HG03439 (cell line): ENCODE results near the gene KRABD2.
"Not testable (repeated sequence)": the region's sequence is repeated elsewhere in the genome, so short reads cannot be mapped to it uniquely, and the experiment has no call there.

Experiments
- ATAC-seq: cut with Tn5 transposase; IDR thresholded peaks from one replicate; pipeline ENCODE4 v1.9.1; 2021; ENCODE audit warnings: mild to moderate bottlenecking, moderate library complexity; ENCODE audit not compliant: unreplicated experiment

The KRABD2 gene

GRCh38 chr17:8365143-8365542 lies 11.4 kb downstream of the KRABD2 start:
- ATAC-seq, result no peak

GRCh38 chr17:8362651-8363332 lies 13.7 kb downstream of the KRABD2 start:
- no peak for ATAC-seq

DNA sequence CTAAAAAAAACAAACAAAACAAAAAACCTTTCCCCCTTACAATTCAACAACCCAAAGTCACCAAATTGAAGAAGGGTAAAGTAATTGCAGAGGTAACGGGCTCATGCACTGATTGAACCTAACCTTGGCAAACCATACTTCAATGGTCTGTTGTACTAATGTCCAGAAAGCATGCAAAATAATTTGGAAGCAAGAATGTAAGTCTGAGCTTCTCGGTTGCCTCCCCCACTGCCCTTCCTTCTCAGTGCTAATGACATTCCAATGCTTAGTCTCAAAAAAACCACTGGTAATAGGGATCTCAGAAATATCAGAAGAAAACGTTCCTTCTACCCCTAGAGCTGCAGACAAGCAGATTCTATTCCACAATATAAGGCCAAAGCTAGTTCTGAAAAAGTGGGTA lies 15.8 kb downstream of the KRABD2 start:
- ATAC-seq, result no peak

GRCh38 chr17:8360260-8360659 lies 16.2 kb downstream of the KRABD2 start:
- no peak for ATAC-seq

GRCh38 chr17:8359769-8360168 lies 16.7 kb downstream of the KRABD2 start:
- no peak for ATAC-seq

GRCh38 chr17:8357910-8358309 lies 18.6 kb downstream of the KRABD2 start:
- no peak for ATAC-seq

DNA sequence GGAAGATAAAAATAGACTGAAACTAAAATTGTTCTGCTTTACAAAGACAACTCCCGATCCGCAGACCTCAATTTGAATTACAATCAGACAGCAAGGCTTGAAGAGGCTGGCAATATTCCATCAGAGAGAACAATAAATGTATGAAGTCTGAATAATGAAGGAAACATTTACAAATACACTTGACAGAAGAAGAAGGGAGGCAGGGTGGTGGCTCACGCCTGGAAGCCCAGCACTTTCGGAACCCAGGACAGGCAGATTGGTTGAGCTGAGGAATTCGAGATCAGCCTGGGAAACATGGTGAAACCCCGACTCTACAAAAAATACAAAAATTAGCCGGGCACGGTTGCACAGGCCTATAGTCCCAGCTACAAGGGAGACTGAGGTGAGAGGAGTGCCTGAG lies 22.3 kb downstream of the KRABD2 start:
- no peak for ATAC-seq

DNA sequence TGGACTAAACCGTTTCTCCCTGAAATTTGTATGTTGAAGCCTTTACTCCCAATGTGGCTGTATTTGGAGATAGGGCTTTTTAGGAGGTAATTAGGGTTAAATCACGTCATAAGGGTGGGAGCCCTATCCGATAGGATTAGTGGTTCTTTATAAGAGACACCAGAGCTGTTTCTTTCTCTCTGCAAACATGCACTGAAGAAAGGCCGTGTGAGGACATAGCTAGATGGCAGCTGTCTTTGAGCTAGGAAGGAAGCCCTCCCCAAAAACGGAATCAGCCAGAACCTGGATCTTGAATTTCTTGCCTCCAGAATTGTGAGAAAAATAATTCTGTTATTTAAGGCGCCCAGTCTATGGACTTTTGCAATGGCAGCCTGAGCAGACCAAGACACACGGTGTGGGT lies 22.8 kb downstream of the KRABD2 start:
- no peak for ATAC-seq

GRCh38 chr17:8350339-8350738 lies 26.2 kb downstream of the KRABD2 start:
- ATAC-seq, result no peak

DNA sequence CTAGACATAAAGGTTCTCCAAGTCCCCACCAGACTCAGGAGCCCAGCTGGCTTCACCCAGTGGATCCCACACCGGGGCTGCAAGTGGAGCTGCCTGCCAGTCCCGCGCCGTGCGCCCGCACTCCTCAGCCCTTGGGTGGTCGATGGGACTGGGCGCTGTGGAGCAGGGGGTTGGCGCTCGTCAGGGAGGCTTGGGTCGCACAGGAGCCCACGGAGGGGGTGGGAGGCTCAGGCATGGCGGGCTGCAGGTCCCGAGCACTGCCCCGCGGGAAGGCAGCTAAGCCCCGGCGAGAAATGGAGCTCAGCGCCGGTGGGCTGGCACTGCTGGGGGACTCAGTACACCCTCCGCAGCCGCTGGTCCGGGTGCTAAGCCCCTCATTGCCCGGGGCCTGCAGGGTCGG lies 29.5 kb downstream of the KRABD2 start:
- not testable (repeated sequence) for ATAC-seq

DNA sequence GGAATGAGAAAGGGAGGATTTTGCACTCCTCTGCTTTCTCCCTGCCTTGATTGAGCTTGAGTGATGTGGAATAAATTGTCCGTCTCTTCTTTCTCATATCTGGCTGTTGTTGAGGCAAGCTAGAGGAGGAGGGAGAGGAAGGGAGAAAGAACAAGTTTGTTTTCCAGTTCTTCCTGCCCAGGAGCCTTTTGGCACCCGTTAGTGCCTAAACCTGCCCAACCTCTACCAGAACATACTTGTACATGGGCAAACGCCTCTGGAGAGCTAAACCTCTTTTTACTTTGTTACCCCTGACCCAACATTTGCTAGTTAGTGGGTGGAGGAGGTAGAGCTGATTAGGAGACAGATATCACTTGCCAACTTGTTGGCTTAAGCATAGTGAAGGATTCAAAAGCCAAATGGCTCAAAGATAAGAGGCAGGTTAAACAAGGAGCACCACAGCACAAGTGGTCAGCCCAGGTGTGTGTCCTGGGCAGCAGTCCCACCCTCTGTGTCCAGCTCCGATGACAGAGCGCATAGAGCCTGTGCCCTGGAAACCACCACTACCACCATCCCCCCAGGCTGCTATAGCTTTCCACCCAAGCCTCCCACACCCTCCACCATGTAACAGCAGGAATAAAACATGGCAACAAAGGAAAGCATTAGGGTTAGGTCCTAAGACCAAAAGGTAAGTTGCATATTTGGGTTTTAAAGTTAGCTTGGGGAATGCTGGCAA lies 30.4 kb downstream of the KRABD2 start:
- no peak for ATAC-seq

DNA sequence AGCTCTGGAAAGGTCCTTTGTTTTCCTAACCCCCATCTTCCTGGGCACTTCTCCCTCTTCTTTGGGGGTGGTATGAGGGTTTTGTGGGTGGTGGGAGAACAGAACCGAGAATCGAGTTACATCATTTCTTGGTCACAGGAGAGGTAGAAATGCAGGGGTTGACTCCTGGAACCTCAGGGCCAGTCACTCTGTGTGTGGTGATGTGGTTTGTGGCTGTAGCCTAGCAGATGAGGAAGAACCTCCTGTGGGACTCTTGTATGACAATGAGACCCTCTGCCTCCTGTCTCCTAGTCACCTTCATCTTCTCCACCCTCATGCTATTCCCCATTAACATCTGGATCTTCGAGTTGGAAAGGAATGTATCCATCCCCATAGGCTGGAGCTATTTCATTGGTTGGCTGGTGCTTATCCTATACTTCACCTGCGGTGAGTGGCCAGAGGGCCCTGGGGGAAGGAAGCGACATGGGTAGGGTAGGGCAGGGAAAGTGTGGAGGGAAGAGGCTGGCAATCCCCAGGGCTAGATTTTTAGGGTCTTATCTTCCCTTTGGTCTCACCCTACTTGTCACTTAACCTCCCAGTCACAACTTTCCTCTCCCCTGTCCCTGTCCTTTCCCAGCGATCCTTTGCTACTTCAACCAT lies 31.3 kb downstream of the KRABD2 start:
- ATAC-seq, result no peak

- no peak for ATAC-seq
These were observed 35.0 kb downstream of the KRABD2 start for GRCh38 chr17:8341456-8341855.

- ATAC-seq, result no peak
These were observed 37.0 kb downstream of the KRABD2 start, which contains the start of gene ODF4 for GRCh38 chr17:8339540-8339939. TSS of gene ODF4 (plus strand) at chr17:8339840. CDS start at chr17:8340052, 212 bp downstream.

GRCh38 chr17:8338753-8339140 lies 37.8 kb downstream of the KRABD2 start:
- ATAC-seq, result no peak

DNA sequence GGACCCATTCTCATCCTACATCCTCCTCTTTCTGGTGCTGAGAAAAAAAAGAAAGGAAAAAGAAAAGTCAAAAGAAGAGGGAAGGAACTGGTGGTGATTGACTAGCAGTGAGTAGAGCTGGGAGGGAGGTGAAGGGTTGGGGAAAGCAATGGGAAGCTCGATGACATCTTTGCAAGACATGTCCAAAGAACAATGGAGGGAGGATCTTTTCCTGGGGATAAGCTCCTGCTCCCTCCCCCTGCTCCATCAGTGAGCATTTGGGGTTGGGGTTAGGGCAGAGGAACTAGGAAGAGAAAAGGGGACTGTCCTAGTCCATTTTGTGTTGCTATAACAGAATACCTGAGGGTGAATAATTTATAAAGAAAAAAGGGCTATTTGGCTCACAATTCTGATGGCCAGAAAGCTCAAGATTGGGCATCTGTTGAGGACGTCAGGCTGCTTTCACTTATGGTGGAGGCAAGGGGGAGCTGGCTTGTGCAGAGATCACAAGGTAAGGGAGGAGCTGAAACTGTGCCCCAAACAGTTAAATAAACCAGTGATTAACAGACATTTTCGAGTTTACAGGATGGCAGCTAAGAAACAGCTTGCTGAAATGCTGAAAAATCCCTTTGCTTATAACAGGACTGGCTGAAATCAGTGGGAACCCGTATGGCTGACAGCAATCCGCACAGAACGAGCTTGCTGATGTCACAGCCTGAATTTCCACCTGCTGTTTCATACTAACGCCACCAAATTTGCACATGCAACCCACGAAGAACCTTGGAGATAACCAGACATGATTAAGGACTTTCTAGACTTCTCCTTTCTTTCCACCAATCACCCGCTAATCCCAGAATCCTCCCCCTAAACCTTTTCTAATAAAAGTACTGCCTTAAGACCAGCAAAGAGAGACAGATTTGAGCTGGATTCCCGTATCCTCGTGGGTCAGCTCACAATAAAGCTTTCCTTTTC lies 38.4 kb downstream of the KRABD2 start:
- ATAC-seq, result no peak

- no peak for ATAC-seq
These were observed 43.2 kb downstream of the KRABD2 start for GRCh38 chr17:8333281-8333680.

DNA sequence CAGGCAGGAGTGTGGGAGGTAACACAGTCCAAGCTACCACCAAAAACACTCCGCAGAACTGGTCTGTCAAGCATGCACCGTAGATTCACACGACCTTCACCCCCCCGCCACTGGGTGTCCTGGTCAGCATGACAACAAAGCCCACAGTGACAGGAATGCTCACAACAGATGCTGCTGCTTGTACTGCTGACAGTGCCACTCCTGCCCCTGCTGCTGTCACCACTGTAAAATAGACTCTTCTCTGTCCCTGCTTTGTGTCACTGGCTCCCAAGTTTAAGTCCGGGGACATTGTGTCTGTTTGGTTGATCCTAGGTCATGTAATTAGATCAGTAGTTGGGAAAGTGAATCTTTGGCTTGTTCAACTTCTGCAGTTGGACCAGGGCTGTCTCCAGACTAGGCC lies 43.8 kb downstream of the KRABD2 start:
- no peak for ATAC-seq

- no peak for ATAC-seq
These were observed 44.4 kb downstream of the KRABD2 start for GRCh38 chr17:8332128-8332527.

GRCh38 chr17:8327303-8327649 lies 49.2 kb downstream of the KRABD2 start:
- ATAC-seq, result no peak
